HL-60 (cell line): Measurements from ENCODE around the gene FBXO9.

Experiments
- DNase-seq, 2 experiments: peaks; one replicate each; pipeline ENCODE4 v3.0.0-alpha.2; 2010 to 2020; ENCODE audit warnings: low read depth in 1 of 2, low spot score in 1 of 2
- H3K27ac ChIP-seq: fragments of 250-450 bp; sonication (Bioruptor Pico); replicated peaks from 2 replicates; pipeline ENCODE4 v1.5.1; 2020; ENCODE audit warnings: mild to moderate bottlenecking, moderate library complexity
- H3K27me3 ChIP-seq: fragments of 250-450 bp; sonication (Bioruptor Pico); 2 replicates; pipeline ENCODE4 v1.5.1; 2021; ENCODE audit warnings: mild to moderate bottlenecking, moderate library complexity; ENCODE audit not compliant: insufficient read depth, poor library complexity, severe bottlenecking
- H3K4me3 ChIP-seq: replicated peaks from 2 replicates; pipeline ENCODE4 v1.5.1; 2011; ENCODE audit warnings: mild to moderate bottlenecking, control low read depth, low read length; ENCODE audit not compliant: insufficient read depth
- CTCF ChIP-seq: IDR thresholded peaks from one replicate; pipeline ENCODE4 v1.5.1; 2011; ENCODE audit warnings: low read length, control low read depth, inconsistent platforms; ENCODE audit not compliant: insufficient read depth
- GABPA ChIP-seq: IDR thresholded peaks from 2 replicates; pipeline ENCODE4 v1.6.1; 2012; ENCODE audit warnings: low read depth
- POLR2AphosphoS5 ChIP-seq: IDR thresholded peaks from 2 replicates; pipeline ENCODE4 v1.6.1; 2012; ENCODE audit warnings: low read depth
- REST ChIP-seq: IDR thresholded peaks from 2 replicates; pipeline ENCODE4 v1.6.1; 2012; ENCODE audit warnings: low read depth; ENCODE audit not compliant: insufficient replicate concordance
- SPI1 ChIP-seq: IDR thresholded peaks from 2 replicates; pipeline ENCODE4 v1.6.1; 2012; ENCODE audit warnings: low read depth, mild to moderate bottlenecking, borderline replicate concordance

FBXO9 gene

GRCh38 chr6:53055873-53056272 is 9.3 kb upstream of the FBXO9 start:
- H3K4me3 ChIP-seq: no peak overlapping the region
- no peak overlapping the region for H3K27ac ChIP-seq
- no peaks in the 10 kb centered on the region for H3K27me3 ChIP-seq
- TF ChIP-seq SPI1: no peak
- no peak for TF ChIP-seq REST
- TF ChIP-seq CTCF: no peak
- TF ChIP-seq GABPA: no peak
- no peak for TF ChIP-seq POLR2AphosphoS5
- no peak for DNase-seq

GRCh38 chr6:53056273-53056672 is 8.9 kb upstream of the FBXO9 start:
- TF ChIP-seq GABPA: no peak
- no peak for TF ChIP-seq POLR2AphosphoS5
- no peak for TF ChIP-seq SPI1
- no peak for TF ChIP-seq REST
- TF ChIP-seq CTCF: no peak
- Histone ChIP-seq H3K27me3 (no peaks in the 10 kb centered on the region), H3K4me3 (no peak overlapping the region), H3K27ac (no peak overlapping the region)
- DNase-seq: no peak

GRCh38 chr6:53058388-53059195 is 6.6 kb upstream of the FBXO9 start:
- no peak overlapping the region for H3K27ac ChIP-seq
- no peak overlapping the region for H3K4me3 ChIP-seq
- H3K27me3 ChIP-seq: no peaks in the 10 kb centered on the region
- TF ChIP-seq CTCF: no peak
- no peak for TF ChIP-seq POLR2AphosphoS5
- no peak for TF ChIP-seq REST
- TF ChIP-seq SPI1: no peak
- TF ChIP-seq GABPA: no peak
- DNase-seq: no peak
